ENCODE data around the gene MCM7. TPM values are rescaled to one million over a fixed set of nuclear protein-coding genes. Genes with fewer than 3 reads are reported as not detected.
A peak's percentile ranks its signal among the peaks of the same experiment; 100 is the strongest.

The MCM7 gene
- total and polyA plus RNA-seq, 2 of the 13 experiments (the other 11 are each of a cell fraction or from before 2014, with no cell fraction given): 84.5 to 214 TPM

- no peak for TF ChIP-seq THAP7 (CRISPR knock-in tag; IDR thresholded peaks at IDR 0.05)
- no peak for TF ChIP-seq CEBPZ (IDR thresholded peaks at IDR 0.05; ENCODE audit: low read length)
- TF ChIP-seq SMC3 (IDR thresholded peaks at IDR 0.05; ENCODE audit: low read length): no peak
- TF ChIP-seq CSRNP1 (CRISPR knock-in tag; IDR thresholded peaks at IDR 0.05): no peak
- no peak for TF ChIP-seq ZFP36 (IDR thresholded peaks at IDR 0.05; ENCODE audit: borderline replicate concordance, low read depth, low read length, partially characterized antibody)
- TF ChIP-seq ZNF383 (CRISPR knock-in tag; IDR thresholded peaks at IDR 0.05; ENCODE audit: borderline replicate concordance): no peak
- no peak for TF ChIP-seq ZNF354B (CRISPR knock-in tag; IDR thresholded peaks at IDR 0.05)
- no peak for TF ChIP-seq TFAP4 (IDR thresholded peaks at IDR 0.05; ENCODE audit: borderline replicate concordance, low read depth)
- no peak for TF ChIP-seq ZBTB25 (CRISPR knock-in tag; IDR thresholded peaks at IDR 0.05)
- TF ChIP-seq GFI1 (CRISPR knock-in tag; IDR thresholded peaks at IDR 0.05; ENCODE audit: borderline replicate concordance): no peak
- peak; percentile 3; the same call in 1 of the 2 replicates for TF ChIP-seq ZNF674 (CRISPR knock-in tag; IDR thresholded peaks at IDR 0.05; ENCODE audit: low read depth)
- no peak for TF ChIP-seq CREBL2 (CRISPR knock-in tag; IDR thresholded peaks at IDR 0.05; ENCODE audit: borderline replicate concordance)
- TF ChIP-seq KLF9 (CRISPR knock-in tag; IDR thresholded peaks at IDR 0.05; ENCODE audit: low read depth): no peak
- no peak for TF ChIP-seq XRCC5 (optimal IDR thresholded peaks at IDR 0.05; ENCODE audit: low read length)
- no peak for TF ChIP-seq HDAC1 (CRISPR knock-in tag; IDR thresholded peaks at IDR 0.05)
- no peak for TF ChIP-seq ZBTB3 (CRISPR knock-in tag; IDR thresholded peaks at IDR 0.05; ENCODE audit: borderline replicate concordance, low read depth)
- no peak for TF ChIP-seq CAMTA2 (CRISPR knock-in tag; IDR thresholded peaks at IDR 0.05; ENCODE audit: borderline replicate concordance)
- no peak for TF ChIP-seq ZBTB8A (CRISPR knock-in tag; IDR thresholded peaks at IDR 0.05; ENCODE audit: borderline replicate concordance, low read depth)
Observed at GRCh38 chr7:100080907-100081534, 20.2 kb downstream of the MCM7 start (continued).

Measured in HepG2 (cell line).